ENCODE results near the gene ZSCAN16.

ZSCAN16 gene

DNA sequence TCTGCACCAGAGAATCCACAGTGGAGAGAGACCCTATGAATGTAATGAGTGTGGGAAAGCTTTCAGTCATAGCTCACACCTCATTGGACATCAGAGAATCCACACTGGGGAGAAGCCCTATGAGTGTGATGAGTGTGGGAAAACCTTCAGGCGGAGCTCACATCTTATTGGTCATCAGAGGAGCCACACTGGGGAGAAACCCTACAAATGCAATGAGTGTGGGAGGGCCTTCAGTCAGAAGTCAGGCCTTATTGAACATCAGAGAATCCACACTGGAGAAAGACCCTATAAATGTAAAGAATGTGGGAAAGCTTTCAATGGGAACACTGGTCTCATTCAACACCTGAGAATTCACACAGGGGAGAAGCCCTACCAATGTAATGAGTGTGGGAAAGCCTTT is 29.1 kb downstream of the ZSCAN16 start:
- Histone ChIP-seq H3K27me3 (ENCODE audit: low read length) (no peaks in the 10 kb centered on the region), H3K36me3 (ENCODE audit: low read length) (peaks cover 65% of the 10 kb centered on the region)
- TF ChIP-seq, protein P1, sequence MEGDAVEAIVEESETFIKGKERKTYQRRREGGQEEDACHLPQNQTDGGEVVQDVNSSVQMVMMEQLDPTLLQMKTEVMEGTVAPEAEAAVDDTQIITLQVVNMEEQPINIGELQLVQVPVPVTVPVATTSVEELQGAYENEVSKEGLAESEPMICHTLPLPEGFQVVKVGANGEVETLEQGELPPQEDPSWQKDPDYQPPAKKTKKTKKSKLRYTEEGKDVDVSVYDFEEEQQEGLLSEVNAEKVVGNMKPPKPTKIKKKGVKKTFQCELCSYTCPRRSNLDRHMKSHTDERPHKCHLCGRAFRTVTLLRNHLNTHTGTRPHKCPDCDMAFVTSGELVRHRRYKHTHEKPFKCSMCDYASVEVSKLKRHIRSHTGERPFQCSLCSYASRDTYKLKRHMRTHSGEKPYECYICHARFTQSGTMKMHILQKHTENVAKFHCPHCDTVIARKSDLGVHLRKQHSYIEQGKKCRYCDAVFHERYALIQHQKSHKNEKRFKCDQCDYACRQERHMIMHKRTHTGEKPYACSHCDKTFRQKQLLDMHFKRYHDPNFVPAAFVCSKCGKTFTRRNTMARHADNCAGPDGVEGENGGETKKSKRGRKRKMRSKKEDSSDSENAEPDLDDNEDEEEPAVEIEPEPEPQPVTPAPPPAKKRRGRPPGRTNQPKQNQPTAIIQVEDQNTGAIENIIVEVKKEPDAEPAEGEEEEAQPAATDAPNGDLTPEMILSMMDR (IDR thresholded peaks at IDR 0.05; ENCODE audit: insufficient read depth, low read length, poor library complexity, severe bottlenecking): no peak
- TF ChIP-seq EZH2phosphoT487 (conservative IDR thresholded peaks at IDR 0.05; ENCODE audit: low read length): no peak

DNA sequence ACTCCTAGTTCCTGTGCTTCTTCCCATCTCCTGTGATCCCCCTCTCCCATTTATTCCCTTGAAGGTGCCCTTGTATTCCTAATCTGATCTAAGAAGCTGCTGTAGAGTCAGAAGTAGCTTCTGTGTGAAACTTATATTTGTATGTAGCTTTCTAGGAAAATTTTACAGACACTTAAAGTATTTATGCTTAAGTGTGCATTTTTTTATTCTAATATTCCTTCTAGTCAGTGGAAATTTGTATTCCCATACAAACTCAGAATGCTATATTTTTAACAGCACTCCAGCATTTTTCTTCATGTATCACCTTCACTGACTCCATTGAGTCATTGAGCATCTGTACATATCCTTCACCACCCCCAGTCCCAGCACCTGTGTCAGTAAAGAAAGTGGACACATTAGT is 29.9 kb downstream of the ZSCAN16 start:
- no peaks in the 10 kb centered on the region for H3K27me3 ChIP-seq (ENCODE audit: low read length)
- H3K36me3 ChIP-seq (ENCODE audit: low read length): peaks cover 65% of the 10 kb centered on the region
- H3K4me3 ChIP-seq (ENCODE audit: insufficient read depth, low read length, poor library complexity, severe bottlenecking): no peak overlapping the region
- no peak overlapping the region for H2AFZ ChIP-seq (ENCODE audit: low read depth, low read length, severe bottlenecking)
- H3K79me2 ChIP-seq (ENCODE audit: insufficient read depth, low read length): no peaks in the 10 kb centered on the region
- H3K9me2 ChIP-seq (replicated peaks; ENCODE audit: insufficient read depth, low read length): no peaks in the 10 kb centered on the region
- H4K20me1 ChIP-seq (ENCODE audit: low read depth, low read length): no peaks in the 10 kb centered on the region
- TF ChIP-seq, protein P1 (IDR thresholded peaks at IDR 0.05; ENCODE audit: insufficient read depth, low read length, poor library complexity, severe bottlenecking): no peak
- TF ChIP-seq EZH2phosphoT487 (conservative IDR thresholded peaks at IDR 0.05; ENCODE audit: low read length): no peak
- H3K9me3 ChIP-seq (ENCODE audit: insufficient read depth, low read length): peaks cover 9% of the 10 kb centered on the region; the same call in 1 of the 2 replicates
- no peaks in the 10 kb centered on the region for H3F3A ChIP-seq (ENCODE audit: insufficient read depth)
- H3K4me2 ChIP-seq (ENCODE audit: low read depth, low read length, poor library complexity, severe bottlenecking): no peak overlapping the region
- no peak overlapping the region for H3K27ac ChIP-seq (ENCODE audit: low read depth, low read length)
- no peak overlapping the region for H3K9ac ChIP-seq (ENCODE audit: low read length)

More for the DNA sequence above, 29.1 kb downstream of the ZSCAN16 start:
- Histone ChIP-seq H3K4me3 (ENCODE audit: insufficient read depth, low read length, poor library complexity, severe bottlenecking) (no peak overlapping the region), H3K27ac (ENCODE audit: low read depth, low read length) (no peak overlapping the region), H3K9ac (ENCODE audit: low read length) (no peak overlapping the region), H3F3A (ENCODE audit: insufficient read depth) (no peaks in the 10 kb centered on the region), H4K20me1 (ENCODE audit: low read depth, low read length) (no peaks in the 10 kb centered on the region), H3K9me3 (ENCODE audit: insufficient read depth, low read length) (peaks cover 9% of the 10 kb centered on the region; the same call in 1 of the 2 replicates), H3K9me2 (replicated peaks; ENCODE audit: insufficient read depth, low read length) (no peaks in the 10 kb centered on the region), H3K4me2 (ENCODE audit: low read depth, low read length, poor library complexity, severe bottlenecking) (no peak overlapping the region), H3K79me2 (ENCODE audit: insufficient read depth, low read length) (no peaks in the 10 kb centered on the region), H2AFZ (ENCODE audit: low read depth, low read length, severe bottlenecking) (no peak overlapping the region)

DNA sequence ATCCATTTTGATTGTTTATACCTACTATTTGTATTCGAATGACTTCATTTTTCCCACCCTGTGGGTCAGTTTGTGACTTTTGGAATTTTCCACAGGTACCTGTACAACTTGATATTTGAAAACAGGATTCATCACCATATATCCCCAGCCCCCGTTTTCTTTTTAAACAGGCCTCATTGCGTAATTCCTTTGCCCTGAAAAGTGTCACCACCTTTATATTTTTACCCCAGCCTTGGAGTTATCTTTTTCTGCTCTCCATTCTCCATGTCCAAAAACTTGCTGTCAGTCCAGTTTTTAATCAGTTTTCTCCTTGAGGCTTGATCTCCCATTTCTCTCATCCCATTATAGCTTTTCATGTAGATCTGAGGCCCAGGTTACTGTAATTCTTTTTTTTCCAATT is 33.9 kb downstream of the ZSCAN16 start:
- Histone ChIP-seq H3K9me3 (ENCODE audit: insufficient read depth, low read length) (peaks cover 4% of the 10 kb centered on the region; the same call in 1 of the 2 replicates), H3K9ac (ENCODE audit: low read length) (no peak overlapping the region), H3F3A (ENCODE audit: insufficient read depth) (peaks cover 19% of the 10 kb centered on the region), H3K36me3 (ENCODE audit: low read length) (peaks cover 31% of the 10 kb centered on the region), H3K27me3 (ENCODE audit: low read length) (no peaks in the 10 kb centered on the region), H3K4me3 (ENCODE audit: insufficient read depth, low read length, poor library complexity, severe bottlenecking) (no peak overlapping the region), H3K9me2 (replicated peaks; ENCODE audit: insufficient read depth, low read length) (no peaks in the 10 kb centered on the region), H2AFZ (ENCODE audit: low read depth, low read length, severe bottlenecking) (no peak overlapping the region), H3K4me2 (ENCODE audit: low read depth, low read length, poor library complexity, severe bottlenecking) (no peak overlapping the region), H3K27ac (ENCODE audit: low read depth, low read length) (no peak overlapping the region), H4K20me1 (ENCODE audit: low read depth, low read length) (no peaks in the 10 kb centered on the region), H3K79me2 (ENCODE audit: insufficient read depth, low read length) (no peaks in the 10 kb centered on the region)
- TF ChIP-seq, protein P1 (IDR thresholded peaks at IDR 0.05; ENCODE audit: insufficient read depth, low read length, poor library complexity, severe bottlenecking): no peak
- TF ChIP-seq EZH2phosphoT487 (conservative IDR thresholded peaks at IDR 0.05; ENCODE audit: low read length): no peak

Data from SU-DHL-6 (cell line).